Breast epithelium (tissue), 3 donors: ENCODE measurements around the gene MACC1.

Source experiments
- CTCF ChIP-seq, 3 donors: fragments of 450-650 bp; IDR thresholded peaks; one replicate each; pipeline ENCODE4 v1.5.1; 2016 to 2017; ENCODE audit warnings: antibody characterized with exemption in 3 of 3, mild to moderate bottlenecking in 3 of 3, moderate library complexity in 3 of 3
- POLR2A ChIP-seq: fragments of 450-650 bp; IDR thresholded peaks from one replicate; pipeline ENCODE4 v1.6.1; 2016; ENCODE audit warnings: antibody characterized with exemption, mild to moderate bottlenecking, moderate library complexity
- POLR2AphosphoS5 ChIP-seq, 3 donors: sonication (generic); formaldehyde crosslinking; IDR thresholded peaks; one replicate each; pipeline ENCODE4 v1.6.1; 2017; ENCODE audit warnings: antibody characterized with exemption in 3 of 3

- TF ChIP-seq CTCF (IDR thresholded peaks at IDR 0.05) (no peak), POLR2AphosphoS5 (IDR thresholded peaks at IDR 0.05) (no peak), POLR2A (no peak)
Observed at GRCh38 chr7:20185988-20186387, 31.2 kb downstream of the MACC1 start.
